Stimulated activated effector memory CD8-positive, alpha-beta T cell treated with anti-CD3 and anti-CD28 coated beads, Interleukin-12 subunit alpha, Interleukin-12 subunit beta, amount 100 ng/mL, for 72 hours (primary cell): ENCODE results near the gene SPOCK1.

Source experiments
- ATAC-seq: fragments of 150-1000 bp; cut with Tn5 transposase; 2 replicates; pipeline ENCODE4 v1.10.0; 2021
- DNase-seq, 2 donors: peaks; one replicate each; pipeline ENCODE4 v3.0.0; 2021 to 2022; ENCODE audit warnings: low spot score in 2 of 2
- H3K27ac Mint-ChIP-seq: one replicate; pipeline ENCODE4 v1.8.0; 2022; ENCODE audit warnings: mild to moderate bottlenecking, mixed read lengths
- H3K36me3 Mint-ChIP-seq: one replicate; pipeline ENCODE4 v1.8.0; 2022; ENCODE audit warnings: mild to moderate bottlenecking, mixed read lengths
- H3K4me1 Mint-ChIP-seq: one replicate; pipeline ENCODE4 v1.8.0; 2022; ENCODE audit warnings: mixed read lengths
- H3K4me3 Mint-ChIP-seq: one replicate; pipeline ENCODE4 v1.8.0; 2022; ENCODE audit warnings: mild to moderate bottlenecking, mixed read lengths
- H3K9me3 Mint-ChIP-seq: one replicate; pipeline ENCODE4 v1.8.0; 2022; ENCODE audit warnings: mixed read lengths

Gene SPOCK1

GRCh38 chr5:137122558-137122957 is 376.6 kb downstream of the SPOCK1 start:
- Mint-ChIP-seq H3K9me3 (peaks cover under 1% of the 10 kb centered on the region), H3K27ac (no peak overlapping the region), H3K36me3 (no peaks in the 10 kb centered on the region), H3K4me3 (no peak overlapping the region), H3K4me1 (no peaks in the 10 kb centered on the region)
- no peak for ATAC-seq
- DNase-seq = no peak

GRCh38 chr5:137122075-137122474 is 377.1 kb downstream of the SPOCK1 start:
- DNase-seq = no peak
- Mint-ChIP-seq H3K36me3 (no peaks in the 10 kb centered on the region), H3K27ac (no peak overlapping the region), H3K4me1 (no peaks in the 10 kb centered on the region), H3K4me3 (no peak overlapping the region), H3K9me3 (no peaks in the 10 kb centered on the region)
- ATAC-seq = no peak

GRCh38 chr5:137119321-137119720 is 379.8 kb downstream of the SPOCK1 start:
- H3K4me1 Mint-ChIP-seq = no peaks in the 10 kb centered on the region
- no peak overlapping the region for H3K4me3 Mint-ChIP-seq
- DNase-seq (no peak), ATAC-seq (no peak)
- H3K36me3 Mint-ChIP-seq = no peaks in the 10 kb centered on the region
- no peak overlapping the region for H3K27ac Mint-ChIP-seq
- H3K9me3 Mint-ChIP-seq = no peaks in the 10 kb centered on the region

GRCh38 chr5:137118629-137119028 is 380.5 kb downstream of the SPOCK1 start:
- H3K4me1 Mint-ChIP-seq = no peaks in the 10 kb centered on the region
- no peak for ATAC-seq
- H3K36me3 Mint-ChIP-seq = no peaks in the 10 kb centered on the region
- H3K27ac Mint-ChIP-seq = no peak overlapping the region
- H3K9me3 Mint-ChIP-seq = no peaks in the 10 kb centered on the region
- H3K4me3 Mint-ChIP-seq = no peak overlapping the region
- no peak for DNase-seq

GRCh38 chr5:137115152-137115551 is 384.0 kb downstream of the SPOCK1 start:
- H3K9me3 Mint-ChIP-seq = no peaks in the 10 kb centered on the region
- no peak for ATAC-seq

GRCh38 chr5:137114529-137114928 is 384.6 kb downstream of the SPOCK1 start:
- Mint-ChIP-seq H3K9me3 (no peaks in the 10 kb centered on the region), H3K4me3 (no peak overlapping the region), H3K4me1 (no peaks in the 10 kb centered on the region), H3K36me3 (no peaks in the 10 kb centered on the region), H3K27ac (no peak overlapping the region)
- DNase-seq (no peak), ATAC-seq (no peak)

More at GRCh38 chr5:137115152-137115551, 384.0 kb downstream of the SPOCK1 start:
- DNase-seq = no peak
- Mint-ChIP-seq H3K36me3 (no peaks in the 10 kb centered on the region), H3K4me3 (no peak overlapping the region), H3K4me1 (no peaks in the 10 kb centered on the region), H3K27ac (no peak overlapping the region)

- DNase-seq (no peak), ATAC-seq (no peak)
- Mint-ChIP-seq H3K36me3 (no peaks in the 10 kb centered on the region), H3K4me3 (no peak overlapping the region), H3K27ac (no peak overlapping the region), H3K9me3 (no peaks in the 10 kb centered on the region), H3K4me1 (no peaks in the 10 kb centered on the region)
Observed at GRCh38 chr5:137113939-137114338, 385.2 kb downstream of the SPOCK1 start.

- H3K27ac Mint-ChIP-seq = no peak overlapping the region
- H3K4me1 Mint-ChIP-seq = no peaks in the 10 kb centered on the region
- DNase-seq (no peak), ATAC-seq (no peak)
- H3K9me3 Mint-ChIP-seq = no peaks in the 10 kb centered on the region
- no peaks in the 10 kb centered on the region for H3K36me3 Mint-ChIP-seq
- H3K4me3 Mint-ChIP-seq = no peak overlapping the region
Observed at GRCh38 chr5:137113161-137113560, 386.0 kb downstream of the SPOCK1 start.

GRCh38 chr5:137105351-137106035 is 393.6 kb downstream of the SPOCK1 start:
- H3K4me3 Mint-ChIP-seq = no peak overlapping the region
- no peak for DNase-seq
- H3K9me3 Mint-ChIP-seq = peaks cover 5% of the 10 kb centered on the region
- H3K4me1 Mint-ChIP-seq = no peaks in the 10 kb centered on the region
- no peaks in the 10 kb centered on the region for H3K36me3 Mint-ChIP-seq
- no peak for ATAC-seq
- no peak overlapping the region for H3K27ac Mint-ChIP-seq

GRCh38 chr5:137101544-137101943 is 397.6 kb downstream of the SPOCK1 start:
- no peaks in the 10 kb centered on the region for H3K4me1 Mint-ChIP-seq
- DNase-seq = no peak

GRCh38 chr5:137099651-137100050 is 399.5 kb downstream of the SPOCK1 start:
- no peak overlapping the region for H3K27ac Mint-ChIP-seq
- H3K36me3 Mint-ChIP-seq = no peaks in the 10 kb centered on the region
- no peaks in the 10 kb centered on the region for H3K9me3 Mint-ChIP-seq
- H3K4me3 Mint-ChIP-seq = no peak overlapping the region
- DNase-seq (no peak), ATAC-seq (no peak)
- no peaks in the 10 kb centered on the region for H3K4me1 Mint-ChIP-seq

More at GRCh38 chr5:137101544-137101943, 397.6 kb downstream of the SPOCK1 start:
- Mint-ChIP-seq H3K27ac (no peak overlapping the region), H3K9me3 (peaks cover 2% of the 10 kb centered on the region), H3K4me3 (no peak overlapping the region), H3K36me3 (no peaks in the 10 kb centered on the region)
- ATAC-seq = no peak

- H3K4me3 Mint-ChIP-seq = no peak overlapping the region
- DNase-seq = no peak
- no peaks in the 10 kb centered on the region for H3K9me3 Mint-ChIP-seq
- H3K4me1 Mint-ChIP-seq = no peaks in the 10 kb centered on the region
- no peak for ATAC-seq
- no peak overlapping the region for H3K27ac Mint-ChIP-seq
- H3K36me3 Mint-ChIP-seq = no peaks in the 10 kb centered on the region
Observed at GRCh38 chr5:137098663-137099062, 400.5 kb downstream of the SPOCK1 start.

GRCh38 chr5:137098238-137098637 is 400.9 kb downstream of the SPOCK1 start:
- DNase-seq (no peak), ATAC-seq (no peak)
- Mint-ChIP-seq H3K9me3 (no peaks in the 10 kb centered on the region), H3K4me1 (no peaks in the 10 kb centered on the region), H3K4me3 (no peak overlapping the region), H3K27ac (no peak overlapping the region), H3K36me3 (no peaks in the 10 kb centered on the region)

- DNase-seq = no peak
- H3K9me3 Mint-ChIP-seq = no peaks in the 10 kb centered on the region
- H3K4me1 Mint-ChIP-seq = no peaks in the 10 kb centered on the region
- H3K4me3 Mint-ChIP-seq = no peak overlapping the region
- no peaks in the 10 kb centered on the region for H3K36me3 Mint-ChIP-seq
- H3K27ac Mint-ChIP-seq = no peak overlapping the region
- ATAC-seq = no peak
Observed at GRCh38 chr5:137097203-137097602, 401.9 kb downstream of the SPOCK1 start.

- no peaks in the 10 kb centered on the region for H3K36me3 Mint-ChIP-seq
- H3K9me3 Mint-ChIP-seq = no peaks in the 10 kb centered on the region
- no peaks in the 10 kb centered on the region for H3K4me1 Mint-ChIP-seq
- ATAC-seq (no peak), DNase-seq (no peak)
- no peak overlapping the region for H3K4me3 Mint-ChIP-seq
- no peak overlapping the region for H3K27ac Mint-ChIP-seq
Observed at GRCh38 chr5:137096149-137097103, 402.7 kb downstream of the SPOCK1 start.

- Mint-ChIP-seq H3K27ac (no peak overlapping the region), H3K4me3 (no peak overlapping the region), H3K9me3 (no peaks in the 10 kb centered on the region), H3K36me3 (no peaks in the 10 kb centered on the region), H3K4me1 (no peaks in the 10 kb centered on the region)
- ATAC-seq (no peak), DNase-seq (no peak)
Observed at GRCh38 chr5:137095597-137095996, 403.5 kb downstream of the SPOCK1 start.
